HG03139 (cell line): ENCODE results near the gene BACH2.

Experiments
- ATAC-seq: cut with Tn5 transposase; IDR thresholded peaks from one replicate; pipeline ENCODE4 v1.9.1; 2021; ENCODE audit not compliant: unreplicated experiment

BACH2 gene

DNA sequence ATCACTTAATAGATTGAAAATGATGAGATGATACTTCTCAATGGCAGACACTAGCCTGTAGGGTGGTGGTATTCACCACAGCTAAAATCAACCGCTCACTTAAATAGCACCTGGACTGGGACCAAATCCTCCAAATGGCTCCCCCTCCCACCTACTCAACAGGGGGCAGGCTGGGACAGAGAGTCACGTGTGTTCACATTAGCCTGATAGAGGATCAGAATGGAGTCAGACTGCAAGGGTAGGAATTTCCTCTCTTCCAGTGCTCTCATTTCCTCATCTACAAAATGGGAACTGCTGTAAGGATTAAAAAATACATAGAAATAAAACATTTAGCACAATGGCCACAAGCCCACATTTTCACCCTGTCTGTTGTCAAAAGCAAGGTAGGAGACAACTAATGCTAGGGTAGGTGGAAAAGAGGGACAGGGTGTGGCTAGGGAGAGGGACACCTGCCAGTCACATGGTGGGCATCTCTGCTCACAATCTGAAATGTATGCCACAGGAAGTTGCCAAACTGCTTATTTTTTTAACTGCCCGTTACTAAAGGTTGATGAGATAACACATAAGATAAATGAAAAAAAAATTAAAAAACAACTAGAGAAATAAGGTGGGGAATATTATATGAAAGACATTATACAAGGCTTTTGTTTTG is 55.3 kb downstream of the BACH2 start:
- ATAC-seq: no peak

DNA sequence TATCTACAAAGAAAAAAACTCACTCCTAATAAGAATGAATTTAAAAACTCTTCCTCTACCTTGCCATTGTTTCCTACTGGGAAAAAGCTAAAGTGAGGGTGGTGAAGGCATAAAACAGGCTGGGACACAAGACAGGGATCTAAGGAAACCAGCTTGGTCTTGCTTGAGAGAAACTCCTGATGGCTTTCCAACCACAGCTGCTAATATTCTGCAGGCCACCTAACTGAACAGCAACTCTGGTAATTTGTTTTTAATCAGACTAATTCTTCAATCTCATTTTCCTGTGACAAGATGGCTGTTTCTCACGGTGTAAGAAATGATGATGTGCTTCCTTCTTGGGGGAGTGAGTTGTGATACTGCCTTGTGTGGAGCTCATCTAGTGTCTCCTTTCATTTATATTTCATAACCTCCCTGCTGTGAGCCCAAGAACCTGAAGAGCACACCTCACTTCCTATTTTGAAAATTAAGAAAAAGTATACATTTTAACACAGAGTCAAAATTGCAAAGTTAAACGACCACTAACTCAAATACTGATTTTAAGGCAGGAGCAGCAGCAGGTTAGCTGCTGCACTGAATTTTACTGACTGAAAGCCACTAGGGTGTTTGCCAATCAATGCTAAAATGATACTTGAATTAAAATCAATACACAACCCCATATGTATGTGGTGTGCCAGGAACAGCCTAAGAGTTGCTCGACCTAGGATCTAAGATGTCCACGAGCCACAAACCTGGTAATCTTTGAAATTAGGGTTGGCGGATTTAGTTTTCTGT is 58.0 kb downstream of the BACH2 start:
- ATAC-seq: no peak

DNA sequence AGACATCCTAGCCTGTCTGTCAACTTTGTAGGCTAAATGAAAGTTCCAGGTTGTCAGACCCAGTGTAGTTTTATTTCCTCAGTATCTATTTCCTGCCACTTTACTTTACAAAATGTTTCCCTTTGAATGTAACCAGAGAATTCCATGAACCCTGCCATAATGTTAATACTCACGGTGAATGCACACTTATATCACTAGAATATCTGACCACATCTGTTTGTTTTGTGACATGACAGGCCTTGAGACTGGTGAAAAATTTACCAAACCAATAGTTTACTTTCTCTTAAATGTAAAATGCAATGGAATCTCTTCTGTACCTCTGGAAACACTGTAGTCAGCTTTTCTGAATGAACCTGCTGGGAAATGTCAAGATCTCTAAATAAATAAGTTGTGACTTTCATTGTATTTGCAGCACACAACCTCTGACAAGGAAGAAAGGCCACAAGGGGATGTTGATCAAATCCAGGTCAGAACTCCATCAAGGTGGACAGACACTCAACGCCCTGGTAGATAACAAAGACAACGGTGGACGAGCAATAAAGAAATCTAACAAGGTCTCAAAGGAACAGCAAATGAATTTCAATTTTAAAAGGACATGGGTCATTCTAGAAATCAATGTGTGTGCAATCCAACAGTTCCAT is 59.2 kb downstream of the BACH2 start:
- ATAC-seq: no peak

DNA sequence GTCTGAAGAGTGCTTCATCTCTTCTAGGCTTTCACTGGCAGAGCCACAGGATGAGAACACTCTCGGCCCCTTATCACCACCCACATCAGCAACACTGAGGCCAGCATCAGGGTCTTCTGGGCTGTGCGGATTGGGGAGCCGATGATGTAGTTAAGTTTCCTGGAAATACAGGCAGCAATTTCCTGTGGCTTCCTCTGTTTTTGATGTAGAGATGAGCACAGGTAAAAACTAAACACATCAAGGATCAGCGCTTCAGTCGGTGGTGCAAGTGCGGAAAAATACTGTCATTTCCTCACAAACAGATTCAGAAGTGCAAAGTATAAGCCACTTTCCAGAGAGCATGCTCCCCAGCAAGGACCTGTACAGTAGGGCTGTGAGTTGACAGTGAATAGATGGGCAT is 62.6 kb downstream of the BACH2 start:
- ATAC-seq: no peak

DNA sequence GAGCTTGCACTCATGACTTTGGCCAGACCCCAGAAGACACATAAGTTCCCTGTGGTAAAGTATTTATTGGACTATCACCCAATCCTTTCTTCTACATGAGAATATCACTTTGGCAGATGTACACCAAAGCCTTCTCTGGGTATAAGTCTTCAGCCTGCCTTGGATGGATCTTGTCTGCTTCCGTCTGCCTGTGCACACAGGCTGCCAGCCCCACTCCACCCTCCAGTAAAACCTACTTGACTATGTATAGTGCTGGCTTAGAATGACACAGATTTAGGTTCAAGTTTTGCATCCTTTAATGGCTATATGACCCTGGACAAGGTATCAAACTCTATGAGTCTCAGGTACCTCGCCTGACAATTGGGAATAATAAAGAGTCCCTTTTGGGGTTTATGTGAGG is 63.4 kb downstream of the BACH2 start:
- ATAC-seq: no peak

DNA sequence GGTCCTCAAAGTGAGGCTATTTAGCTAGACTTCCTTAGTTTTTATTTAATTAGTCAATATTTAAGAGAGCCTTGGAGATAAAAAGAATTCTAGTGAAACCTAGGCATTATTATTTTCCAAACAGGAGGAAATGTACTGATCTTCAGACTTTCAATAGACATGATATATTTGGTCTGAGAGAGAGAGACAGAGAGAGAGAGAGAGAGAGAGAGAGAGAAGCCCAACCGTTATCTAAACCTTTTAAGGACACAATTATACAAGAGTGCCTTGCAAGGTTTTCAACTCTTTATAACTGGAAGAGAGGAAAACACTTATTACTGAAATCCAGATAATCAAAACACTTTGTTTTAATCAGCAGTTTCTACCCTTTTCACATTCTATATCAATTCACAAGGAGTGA is 64.8 kb downstream of the BACH2 start:
- ATAC-seq: no peak

DNA sequence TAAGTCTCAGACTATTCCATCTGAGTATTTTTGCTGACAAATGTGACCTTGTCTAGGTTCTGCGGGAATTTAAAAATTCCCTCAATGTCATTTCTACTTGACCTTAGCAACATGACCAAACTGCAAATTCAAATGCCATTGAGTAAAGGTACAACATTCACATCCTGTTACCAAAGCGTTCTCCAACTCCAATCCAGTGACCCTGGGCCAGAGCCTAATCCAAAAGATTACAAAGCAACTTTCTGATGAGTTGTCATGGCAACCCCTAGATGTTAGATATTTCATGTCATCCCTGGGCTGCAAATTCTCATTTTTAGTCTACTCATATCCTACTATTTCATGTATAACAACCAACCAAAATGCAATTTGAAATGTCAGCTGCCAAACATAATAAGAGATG is 65.3 kb downstream of the BACH2 start:
- no peak for ATAC-seq

DNA sequence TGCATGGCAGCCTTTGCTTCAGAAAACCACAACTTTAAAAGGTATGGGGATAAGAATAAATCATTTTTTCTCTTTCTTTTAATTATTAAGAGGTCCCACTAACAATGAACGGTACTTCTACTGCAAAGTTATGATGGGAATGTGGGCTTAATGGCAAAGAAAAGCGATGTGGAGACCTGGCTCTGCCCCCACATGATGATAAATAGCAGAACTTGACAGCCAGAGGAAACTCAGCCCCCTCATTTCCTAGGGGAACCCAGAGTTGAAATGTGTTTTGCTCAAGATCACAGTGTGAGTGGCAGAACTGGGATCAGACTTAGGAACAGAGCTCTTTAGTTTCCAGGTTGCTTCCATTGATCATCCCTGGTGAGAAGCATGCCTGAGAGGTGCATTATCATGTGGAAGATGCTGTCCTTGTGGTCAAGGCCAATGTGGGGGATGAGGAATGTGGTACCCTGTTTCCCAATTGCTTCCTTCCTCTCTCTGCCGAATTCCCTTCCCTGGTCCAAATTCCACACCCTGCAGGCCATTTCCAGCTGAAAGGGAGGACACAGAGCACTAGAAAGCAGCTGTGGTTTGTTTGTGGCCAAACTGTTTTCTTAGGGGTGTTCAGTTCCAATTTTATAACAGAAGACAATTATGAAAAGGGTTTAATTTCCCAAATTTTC is 66.0 kb downstream of the BACH2 start:
- ATAC-seq: no peak

DNA sequence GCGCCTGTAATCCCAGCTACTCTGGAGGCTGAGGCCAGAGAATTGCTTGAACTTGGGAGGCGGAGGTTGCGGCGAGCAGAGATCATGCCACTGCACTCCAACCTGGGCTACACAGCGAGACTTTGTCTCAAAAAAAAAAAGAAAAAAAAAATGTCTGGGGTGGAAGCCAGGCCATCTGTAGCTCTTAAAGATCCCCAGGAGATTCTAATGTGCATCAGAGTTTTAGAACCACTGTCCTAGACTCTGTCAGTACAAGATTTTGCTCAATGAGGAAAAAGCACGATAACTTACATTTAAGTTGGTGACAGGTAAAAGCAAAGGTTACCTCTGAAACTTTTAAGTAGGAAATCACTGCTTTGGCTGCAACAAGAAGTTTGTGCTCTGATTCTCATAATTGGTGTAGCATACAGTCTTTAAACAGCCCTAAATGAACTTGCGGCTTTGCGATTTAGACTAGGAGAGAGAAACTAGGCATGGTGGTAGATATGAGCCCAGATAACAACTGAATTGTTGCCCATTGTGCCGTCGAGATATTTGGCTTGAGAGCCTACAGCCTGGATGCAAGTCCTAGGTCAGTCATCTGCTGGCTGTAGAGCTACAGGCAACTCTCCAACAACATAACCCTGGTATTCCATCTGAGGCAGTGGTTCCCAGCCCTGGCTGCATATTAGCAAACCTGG is 67.2 kb downstream of the BACH2 start:
- ATAC-seq: no peak

DNA sequence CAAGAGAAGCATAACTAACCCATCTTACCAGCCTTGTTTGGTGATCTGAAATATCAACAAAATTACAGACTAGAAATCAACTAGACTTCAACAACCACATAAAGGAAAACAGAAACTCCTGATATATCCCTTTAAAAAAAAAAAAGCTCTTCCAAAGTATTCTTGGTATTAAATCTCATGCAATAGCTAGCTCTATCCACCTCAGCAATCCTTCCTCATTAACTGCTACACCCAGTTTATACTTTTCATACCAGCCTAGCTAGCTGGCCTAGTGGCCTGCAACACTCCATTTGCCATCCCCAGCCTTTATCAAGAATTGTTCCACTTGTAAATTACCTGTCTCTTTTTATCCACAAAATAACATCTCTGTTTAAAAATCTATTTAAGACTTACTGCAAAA is 69.0 kb downstream of the BACH2 start:
- ATAC-seq: no peak

DNA sequence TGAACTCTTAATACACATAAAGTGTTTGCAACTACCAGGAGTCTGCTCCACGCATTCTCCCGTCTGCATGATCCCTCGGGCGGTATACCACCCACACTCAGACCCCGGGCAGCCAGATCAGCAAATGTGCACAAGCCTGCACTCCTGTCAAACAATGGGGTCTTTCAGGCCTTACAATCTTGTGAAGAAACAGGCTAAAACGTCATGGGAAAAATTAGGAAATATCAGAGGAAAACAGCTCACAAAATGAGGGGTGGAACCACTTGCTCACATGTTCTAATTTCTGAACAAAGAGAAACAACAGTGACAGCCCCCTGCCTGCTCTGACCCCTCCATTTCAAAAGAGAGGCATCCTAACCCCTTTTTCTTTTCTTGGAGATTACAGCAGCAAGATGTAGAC is 69.4 kb downstream of the BACH2 start:
- no peak for ATAC-seq

DNA sequence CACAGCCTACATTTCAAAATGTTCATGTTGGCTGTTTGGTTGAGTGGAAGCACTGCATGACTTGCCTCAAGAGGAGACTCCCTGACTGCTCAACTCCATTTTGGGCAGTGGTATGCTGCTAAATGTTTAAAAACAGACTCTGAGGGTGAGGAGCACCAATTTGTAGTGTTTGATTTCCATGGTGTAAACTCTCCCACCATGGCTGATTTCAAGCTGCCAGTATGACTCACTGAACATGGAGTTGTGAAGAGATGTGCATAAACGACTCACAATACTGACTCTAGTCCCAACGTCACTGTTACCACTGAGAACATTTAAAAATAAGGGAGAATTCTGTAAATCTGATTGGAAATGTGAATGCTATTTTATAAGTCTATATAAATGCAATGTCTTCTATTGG is 70.4 kb downstream of the BACH2 start:
- no peak for ATAC-seq

DNA sequence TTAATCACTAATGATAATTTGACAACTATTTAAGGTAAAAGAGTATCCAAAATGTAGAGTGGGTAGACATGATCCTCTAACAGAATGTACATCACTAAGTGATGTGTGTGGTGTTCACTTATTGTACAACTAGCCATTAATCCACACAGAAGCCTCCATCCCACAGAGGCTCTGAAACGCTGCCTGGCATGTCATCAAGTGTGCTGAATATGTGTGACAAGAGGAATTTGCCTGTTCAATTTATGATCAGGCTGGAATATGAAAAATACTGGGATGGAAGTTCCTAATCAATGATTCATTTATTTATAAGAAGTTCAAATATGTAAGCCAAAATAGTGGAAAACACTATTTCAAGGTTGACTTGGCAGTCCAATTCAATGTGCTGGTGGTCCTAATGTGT is 72.4 kb downstream of the BACH2 start:
- ATAC-seq: no peak

DNA sequence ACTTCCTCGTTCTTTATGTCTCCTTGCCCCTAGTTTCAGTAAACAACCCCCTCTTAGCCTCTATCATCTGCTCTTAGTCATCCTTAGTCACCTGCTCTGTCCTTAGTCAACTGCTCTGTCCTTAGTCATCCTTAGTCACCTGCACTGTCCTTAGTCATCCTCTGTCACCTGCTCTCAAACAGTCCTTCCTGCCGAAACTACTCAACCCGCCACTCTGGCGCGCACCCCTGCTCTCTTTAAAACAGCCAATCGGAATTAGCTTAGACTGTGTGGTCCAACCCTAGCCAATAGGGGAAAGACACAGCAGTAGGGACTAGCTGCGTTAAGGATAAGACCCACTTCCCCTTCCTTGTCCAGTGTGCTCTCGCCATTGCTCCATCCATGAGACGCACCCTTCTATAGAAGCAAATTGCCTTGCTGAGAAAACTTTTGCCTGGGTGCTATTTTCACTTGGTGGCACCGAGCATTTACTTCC is 73.9 kb downstream of the BACH2 start:
- ATAC-seq: no peak

DNA sequence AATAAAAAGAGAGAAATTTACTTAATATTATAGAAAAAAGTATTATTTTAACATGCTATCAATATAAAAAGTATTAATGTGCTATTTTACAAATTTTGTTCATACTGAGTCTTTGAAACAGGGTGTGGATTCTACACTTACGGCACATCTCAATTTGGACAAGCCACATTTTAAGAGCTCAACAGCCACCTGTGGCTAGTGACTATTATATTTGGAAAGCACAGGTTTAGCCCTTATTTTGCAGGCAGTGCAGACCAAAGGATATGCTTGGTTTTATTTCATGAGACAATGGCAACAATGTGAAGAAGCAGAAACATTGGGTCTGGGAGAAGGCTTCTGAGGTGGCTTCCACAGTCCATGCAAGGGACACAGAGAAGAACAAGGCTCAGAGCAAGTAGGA is 74.6 kb downstream of the BACH2 start:
- ATAC-seq: no peak

DNA sequence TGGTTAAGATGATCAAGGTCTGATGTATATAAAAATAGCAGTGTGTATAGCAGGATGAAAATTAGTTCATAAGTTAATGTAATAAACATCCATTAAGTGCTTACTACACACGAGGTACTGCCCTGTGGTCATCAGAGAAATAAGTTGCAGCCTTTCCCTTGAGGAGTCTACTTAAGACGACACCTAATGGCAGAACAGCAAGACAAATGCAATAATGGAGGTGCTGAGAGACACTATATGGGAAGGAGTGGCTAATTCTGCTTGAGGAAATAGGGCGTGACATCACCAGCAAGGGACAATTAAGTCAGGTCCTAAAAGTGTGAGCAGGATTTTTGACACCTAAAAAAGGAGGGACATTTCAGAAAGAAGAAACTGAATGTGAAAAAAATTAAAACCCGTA is 75.2 kb downstream of the BACH2 start:
- no peak for ATAC-seq

DNA sequence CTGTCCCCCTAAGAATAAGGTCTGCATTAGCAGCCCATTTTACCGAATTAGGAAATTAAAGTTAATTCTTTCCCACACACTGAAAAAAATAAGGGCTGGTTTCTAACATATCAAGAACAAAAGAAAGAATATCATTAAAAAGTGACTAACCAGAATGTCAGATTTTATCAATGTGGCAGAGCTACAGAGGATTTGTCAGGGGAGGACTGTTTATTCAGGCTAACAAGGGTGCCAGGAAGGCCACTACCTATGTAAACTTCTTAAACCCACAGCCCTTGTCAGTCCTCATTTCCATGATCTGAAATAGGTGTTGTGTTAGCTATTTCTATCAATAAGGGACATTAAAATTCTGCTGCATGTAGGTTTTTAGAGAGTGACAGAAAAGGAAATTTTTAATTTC is 76.4 kb downstream of the BACH2 start:
- no peak for ATAC-seq

DNA sequence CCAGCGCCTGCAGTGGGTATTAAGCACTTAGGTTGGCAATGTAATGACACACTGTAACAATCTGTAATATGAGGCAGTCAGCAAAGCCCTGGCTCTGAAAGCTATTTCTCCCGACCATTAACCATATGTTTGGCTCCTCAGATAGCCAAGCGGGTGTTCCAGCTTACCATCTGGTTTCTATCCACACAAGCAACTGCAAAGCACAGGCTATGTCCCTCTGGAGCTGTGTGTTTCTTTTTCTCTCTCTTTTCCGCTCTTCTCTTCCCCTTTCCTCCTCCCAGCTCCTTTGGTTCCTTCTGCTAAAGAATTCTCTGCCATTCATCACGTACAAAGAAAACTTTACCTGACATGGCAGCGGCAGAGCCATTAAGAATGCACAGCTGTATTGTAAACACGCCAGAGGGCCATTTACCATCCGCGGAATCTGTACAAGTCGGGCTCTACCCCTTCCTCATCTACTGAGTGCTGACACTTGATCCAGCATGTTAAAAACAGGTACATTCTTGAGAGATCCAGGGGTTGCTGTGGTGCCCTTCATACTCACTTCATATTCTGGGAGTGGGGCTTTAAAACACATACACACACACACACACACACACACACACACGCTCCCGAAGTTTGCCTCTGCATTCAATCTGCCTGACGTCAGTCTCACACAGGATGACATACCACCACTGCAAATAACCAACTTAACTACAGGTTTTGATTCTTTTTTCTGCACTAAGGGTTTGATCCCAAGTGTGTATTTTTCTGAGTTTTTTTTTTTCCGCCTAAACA is 77.2 kb downstream of the BACH2 start:
- ATAC-seq: no peak

DNA sequence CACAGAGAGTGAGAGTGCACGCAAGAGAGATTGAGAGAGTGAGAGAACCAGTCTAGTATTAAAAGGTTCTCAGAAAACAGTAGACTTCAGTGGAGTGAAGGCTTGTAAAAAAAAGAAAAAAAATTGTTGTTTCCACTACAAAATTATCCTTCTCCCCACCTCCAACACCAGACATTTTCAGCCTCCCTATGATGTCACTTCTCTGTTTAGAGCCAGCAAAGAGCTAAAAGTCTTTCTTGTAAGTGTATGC is 77.8 kb downstream of the BACH2 start:
- ATAC-seq: no peak

DNA sequence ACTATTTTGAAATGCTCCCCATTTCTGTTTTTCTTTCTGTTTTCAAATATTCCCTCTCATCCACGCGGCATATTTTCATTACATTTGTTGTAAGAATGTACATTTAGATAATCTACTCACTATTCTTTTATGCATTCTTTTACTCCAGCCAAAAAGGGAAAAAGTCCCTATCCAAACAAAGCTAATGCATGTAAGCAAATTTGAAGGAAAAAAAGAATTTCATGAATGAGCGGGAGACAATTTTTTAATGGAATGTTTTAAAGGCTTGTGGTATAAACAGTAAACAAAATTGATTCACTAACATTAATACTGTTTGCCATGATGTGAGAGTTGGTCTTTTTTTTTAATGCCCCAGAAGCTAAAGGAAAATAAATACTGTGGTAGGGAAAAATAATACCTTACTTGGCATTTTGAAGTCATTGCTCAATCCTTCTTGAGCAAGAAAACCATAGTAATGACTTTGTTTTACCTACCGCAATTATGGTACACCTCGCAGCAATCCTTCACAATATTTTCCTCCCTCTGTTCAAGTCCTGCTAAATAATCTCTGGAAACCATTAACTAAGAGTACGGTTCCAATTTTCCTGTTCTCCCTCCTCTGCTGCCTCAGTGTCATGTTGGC is 79.0 kb downstream of the BACH2 start:
- ATAC-seq: no peak
